H54 (cell line): ENCODE data around the gene ZP2.
"Not testable (repeated sequence)": the region's sequence is repeated elsewhere in the genome, so short reads cannot be mapped to it uniquely, and the experiment has no call there.

Source experiments
- DNase-seq: peaks from one replicate; pipeline ENCODE4 v3.0.0; 2011; ENCODE audit warnings: low spot score, mixed read lengths; ENCODE audit not compliant: insufficient read length
- FAIRE-seq: peaks from 3 replicates; lab custom pipeline; 2011; peaks lifted over from hg19 to GRCh38; lab: Jason Lieb, UNC
- POLR2A ChIP-seq: IDR thresholded peaks from 2 replicates; pipeline ENCODE4 v1.6.1; 2011; ENCODE audit warnings: low read depth, mild to moderate bottlenecking, low read length

ZP2 gene

DNA sequence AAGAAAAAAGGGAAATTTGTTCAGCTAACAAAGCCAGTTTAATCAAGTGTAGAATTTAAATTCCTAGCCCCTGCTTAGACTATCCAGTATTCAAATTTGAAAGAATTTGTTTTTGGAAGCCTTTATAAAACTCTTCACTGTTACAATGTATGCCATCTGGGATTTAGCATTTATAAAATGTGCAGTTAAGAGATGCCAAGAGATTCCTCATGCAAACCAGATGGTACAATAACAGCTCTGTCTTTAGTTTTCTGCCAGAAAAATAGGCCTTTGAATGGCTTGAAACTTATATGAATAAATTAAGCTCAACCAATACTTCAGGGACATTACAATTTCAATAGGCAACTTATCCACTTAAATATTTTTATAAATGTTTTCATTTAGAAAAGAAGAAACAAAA lies 15.4 kb upstream of the ZP2 start:
- no peak for DNase-seq
- no peak for FAIRE-seq
- no peak for TF ChIP-seq POLR2A

- no peak for DNase-seq
- FAIRE-seq: no peak
- TF ChIP-seq POLR2A: no peak
Measured at GRCh38 chr16:21224800-21225199, 13.4 kb upstream of the ZP2 start.

DNA sequence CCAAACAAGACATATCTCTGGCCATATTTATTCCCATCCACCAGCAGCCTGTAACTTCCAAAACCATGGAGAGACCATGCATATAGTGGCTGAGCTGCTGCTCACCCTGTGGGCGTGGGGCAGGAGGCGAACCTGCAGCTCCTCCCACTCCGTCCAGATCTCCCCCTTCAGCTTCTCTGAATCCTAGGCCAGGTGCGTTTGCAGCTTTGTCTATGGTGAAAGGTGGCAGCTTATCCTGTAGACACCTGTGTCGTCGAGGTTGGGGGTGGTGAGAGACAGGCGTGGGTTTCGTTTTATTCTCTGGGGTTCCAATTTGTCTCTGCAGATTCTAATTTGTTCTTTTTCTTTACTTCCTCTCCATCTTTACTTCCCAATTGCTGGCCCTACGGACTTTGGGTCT lies 12.4 kb upstream of the ZP2 start:
- no peak for TF ChIP-seq POLR2A
- DNase-seq: no peak
- no peak for FAIRE-seq

GRCh38 chr16:21222495-21223337 lies 11.3 kb upstream of the ZP2 start:
- FAIRE-seq (peak; percentile 11), DNase-seq (no peak)
- no peak for TF ChIP-seq POLR2A

GRCh38 chr16:21219551-21219950 lies 8.2 kb upstream of the ZP2 start:
- TF ChIP-seq POLR2A: no peak
- FAIRE-seq: no peak
- no peak for DNase-seq

DNA sequence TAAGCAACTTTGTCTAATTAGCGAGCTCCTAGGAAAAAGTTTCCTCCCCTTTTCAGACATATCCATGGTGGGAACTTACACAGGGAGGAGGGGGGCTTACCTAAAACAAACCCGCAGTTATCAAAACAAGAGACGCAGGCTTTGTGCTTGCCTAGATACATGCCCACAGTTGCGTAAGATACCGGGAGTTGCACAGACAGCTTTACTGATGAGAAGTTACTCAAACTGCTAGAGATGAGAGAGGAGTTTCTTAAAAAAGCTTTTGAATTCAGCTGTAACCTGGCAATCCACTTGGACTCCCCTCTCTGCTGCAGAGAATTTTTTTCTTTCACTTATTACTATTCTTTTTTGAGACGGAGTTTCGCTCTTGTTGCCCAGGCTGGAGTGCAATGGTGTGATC lies 6.8 kb upstream of the ZP2 start:
- no peak for TF ChIP-seq POLR2A
- FAIRE-seq (no peak), DNase-seq (no peak)

- FAIRE-seq: no peak
- no peak for TF ChIP-seq POLR2A
- DNase-seq: no peak
Measured at GRCh38 chr16:21217121-21217520, 5.7 kb upstream of the ZP2 start.

DNA sequence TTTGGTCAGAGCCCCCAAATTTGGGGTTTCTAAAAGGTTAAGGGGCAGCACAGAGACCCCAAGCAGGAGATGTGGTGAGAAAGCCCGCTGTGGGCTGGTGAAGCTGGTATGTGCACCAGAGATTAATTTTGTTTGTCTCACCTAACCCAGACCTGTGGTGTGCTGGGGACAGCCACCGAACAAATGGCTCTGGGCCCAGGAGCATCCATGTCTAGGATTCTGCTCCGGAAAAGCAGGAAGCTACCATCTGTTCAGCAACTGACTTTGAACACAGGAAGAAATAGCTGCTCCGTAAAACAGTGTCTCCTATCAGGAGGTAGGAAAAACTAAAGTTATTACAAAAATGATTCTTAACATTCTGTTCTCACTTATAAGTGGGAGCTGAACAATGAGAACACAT lies 2.7 kb upstream of the ZP2 start:
- no peak for TF ChIP-seq POLR2A
- no peak for DNase-seq
- FAIRE-seq: no peak

- DNase-seq: no peak
- no peak for TF ChIP-seq POLR2A
Measured at GRCh38 chr16:21208446-21209230, 2.7 kb downstream of the ZP2 start.

GRCh38 chr16:21206550-21206949 lies 4.8 kb downstream of the ZP2 start:
- no peak for TF ChIP-seq POLR2A
- DNase-seq: no peak
- no peak for FAIRE-seq

More at GRCh38 chr16:21208446-21209230, 2.7 kb downstream of the ZP2 start:
- FAIRE-seq: no peak

DNA sequence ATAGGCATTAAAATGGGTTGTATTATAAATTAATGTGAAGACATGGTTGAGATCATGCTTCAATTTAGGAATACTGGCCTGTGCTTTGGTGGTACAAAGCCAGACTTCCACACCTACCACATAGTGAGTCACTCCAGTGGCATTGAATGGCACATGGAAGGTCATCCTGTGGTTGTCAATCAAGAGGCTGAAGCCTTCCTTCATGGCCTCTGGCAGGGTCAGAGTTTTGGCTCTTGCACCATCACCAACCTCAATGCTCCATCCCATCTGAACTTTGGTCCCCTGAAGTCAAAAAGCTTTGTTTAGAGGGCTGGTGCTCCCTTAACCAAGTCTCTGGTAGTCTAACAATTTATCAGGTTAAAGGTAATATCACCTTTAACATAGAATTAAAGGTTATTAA lies 6.1 kb downstream of the ZP2 start:
- no peak for DNase-seq
- TF ChIP-seq POLR2A: no peak

DNA sequence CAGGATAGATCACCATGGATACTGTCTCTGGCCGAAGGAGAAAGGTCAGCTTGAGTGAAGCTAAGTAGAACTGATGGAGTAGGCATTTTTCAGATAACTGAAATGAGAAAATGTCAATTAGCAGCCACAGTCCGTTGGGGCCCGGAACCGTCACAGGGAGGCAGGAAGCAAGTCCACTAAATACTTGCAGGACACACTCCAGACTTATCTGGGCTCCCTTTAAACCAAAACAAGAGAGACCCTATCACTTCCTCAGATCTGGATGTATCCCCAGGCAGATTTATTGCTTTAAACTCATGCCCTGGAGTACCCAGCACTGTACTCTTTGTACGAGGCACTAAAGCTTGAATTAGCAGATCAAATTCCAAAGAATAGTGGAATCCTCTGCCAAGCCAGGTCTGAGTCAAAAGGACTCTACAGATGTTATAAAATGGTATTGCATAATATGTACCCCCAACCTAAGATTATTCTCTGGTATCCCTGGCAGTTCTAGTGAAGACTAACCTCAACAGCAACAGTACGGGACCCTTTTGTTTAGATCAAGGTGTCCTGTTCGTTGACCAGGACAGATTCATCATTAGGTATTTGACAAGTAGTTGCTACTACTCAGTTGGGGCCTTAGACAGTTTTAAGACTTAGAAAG lies 8.1 kb downstream of the ZP2 start:
- DNase-seq (no peak), FAIRE-seq (no peak)
- TF ChIP-seq POLR2A: no peak

More for the DNA sequence above, 6.1 kb downstream of the ZP2 start:
- no peak for FAIRE-seq

- FAIRE-seq (no peak), DNase-seq (no peak)
- TF ChIP-seq POLR2A: no peak
Measured at GRCh38 chr16:21199607-21200218, 11.7 kb downstream of the ZP2 start.

DNA sequence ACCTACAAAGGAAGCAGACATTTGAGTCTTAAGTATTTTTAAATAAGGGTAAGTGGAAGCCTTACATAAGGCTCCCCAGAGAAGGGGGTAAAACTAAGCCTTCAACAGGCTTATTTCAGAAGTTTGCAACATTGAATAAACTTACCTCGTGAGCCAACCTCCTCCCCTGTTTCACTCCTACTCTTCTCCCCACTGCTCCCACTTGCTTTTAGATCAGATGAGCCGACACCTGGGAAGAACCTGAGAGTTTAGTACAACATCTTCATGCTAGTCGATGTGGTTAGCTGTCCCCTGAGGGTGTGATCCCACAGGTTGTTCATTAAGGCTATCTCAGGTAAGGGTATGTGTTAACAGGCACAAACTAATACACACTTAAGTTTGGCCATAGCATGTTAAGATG lies 13.8 kb downstream of the ZP2 start:
- DNase-seq: no peak
- no peak for FAIRE-seq
- no peak for TF ChIP-seq POLR2A

DNA sequence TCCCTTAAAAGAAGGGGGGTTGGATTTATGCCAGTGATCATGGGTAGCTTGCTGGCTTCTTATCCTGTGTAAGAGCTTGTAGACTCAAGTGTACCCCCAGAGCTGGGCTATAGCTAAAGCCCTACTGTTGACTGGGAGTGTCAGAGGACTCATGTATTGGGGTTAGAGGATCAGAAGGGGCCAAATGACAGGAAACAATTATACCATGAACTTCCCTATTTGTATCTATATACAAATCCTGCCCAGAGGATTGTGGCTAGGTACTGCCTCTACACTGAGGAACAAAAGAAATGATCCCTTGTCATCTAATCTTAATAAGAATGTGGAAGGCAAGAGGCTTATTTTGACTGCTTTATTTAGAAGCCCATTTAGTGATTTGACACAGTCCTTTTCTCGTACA lies 14.3 kb downstream of the ZP2 start:
- FAIRE-seq (no peak), DNase-seq (no peak)
- no peak for TF ChIP-seq POLR2A

GRCh38 chr16:21195330-21195729 lies 16.0 kb downstream of the ZP2 start:
- FAIRE-seq, DNase-seq: not testable (repeated sequence)
